Measurements from ENCODE around the gene SKAP2. TPM values are rescaled to one million over a fixed set of nuclear protein-coding genes. Genes with fewer than 3 reads are reported as not detected.

The SKAP2 gene
- total RNA-seq, 2 experiments from 2014 or later: 12.9 to 16.0 TPM

- Mint-ChIP-seq H3K9me3 (no peaks in the 10 kb centered on the region), H3K36me3 (no peaks in the 10 kb centered on the region), H3K4me3 (no peak overlapping the region), H3K27me3 (peaks cover 22% of the 10 kb centered on the region), H3K4me1 (no peaks in the 10 kb centered on the region), H3K27ac (no peak overlapping the region)
- POLR2A ChIA-PET: no interaction called here
- ATAC-seq (ENCODE audit: low read depth) (no peak), DNase-seq (no peak)
Observed at GRCh38 chr7:26655781-26656180, 208.6 kb downstream of the SKAP2 start.

GRCh38 chr7:26653430-26654399 is 210.7 kb downstream of the SKAP2 start:
- H3K27me3 Mint-ChIP-seq: peaks cover 28% of the 10 kb centered on the region
- H3K4me1 Mint-ChIP-seq: no peaks in the 10 kb centered on the region

GRCh38 chr7:26652401-26653100 is 211.8 kb downstream of the SKAP2 start:
- H3K36me3 Mint-ChIP-seq: no peaks in the 10 kb centered on the region
- no peaks in the 10 kb centered on the region for H3K4me1 Mint-ChIP-seq
- H3K27me3 Mint-ChIP-seq: peaks cover 28% of the 10 kb centered on the region
- ATAC-seq (ENCODE audit: low read depth): no peak
- no peak for DNase-seq
- H3K27ac Mint-ChIP-seq: no peak overlapping the region
- H3K9me3 Mint-ChIP-seq: no peaks in the 10 kb centered on the region
- H3K4me3 Mint-ChIP-seq: no peak overlapping the region
- POLR2A ChIA-PET: no interaction called here

More at GRCh38 chr7:26653430-26654399, 210.7 kb downstream of the SKAP2 start:
- no peak overlapping the region for H3K4me3 Mint-ChIP-seq
- POLR2A ChIA-PET: no interaction called here
- no peak for DNase-seq
- no peaks in the 10 kb centered on the region for H3K36me3 Mint-ChIP-seq
- ATAC-seq (ENCODE audit: low read depth): no peak
- no peaks in the 10 kb centered on the region for H3K9me3 Mint-ChIP-seq
- H3K27ac Mint-ChIP-seq: no peak overlapping the region

- no peak for DNase-seq
- no peak for ATAC-seq (ENCODE audit: low read depth)
- POLR2A ChIA-PET: no interaction called here
- H3K36me3 Mint-ChIP-seq: no peaks in the 10 kb centered on the region
- H3K27ac Mint-ChIP-seq: no peak overlapping the region
- no peak overlapping the region for H3K4me3 Mint-ChIP-seq
- no peaks in the 10 kb centered on the region for H3K4me1 Mint-ChIP-seq
- H3K9me3 Mint-ChIP-seq: no peaks in the 10 kb centered on the region
- H3K27me3 Mint-ChIP-seq: peaks cover 16% of the 10 kb centered on the region
Observed at GRCh38 chr7:26650103-26650502, 214.3 kb downstream of the SKAP2 start.

GRCh38 chr7:26649388-26649787 is 215.0 kb downstream of the SKAP2 start:
- ATAC-seq (ENCODE audit: low read depth): no peak
- DNase-seq: no peak
- Mint-ChIP-seq H3K36me3 (no peaks in the 10 kb centered on the region), H3K4me1 (no peaks in the 10 kb centered on the region), H3K4me3 (no peak overlapping the region), H3K9me3 (no peaks in the 10 kb centered on the region), H3K27me3 (peaks cover 12% of the 10 kb centered on the region), H3K27ac (no peak overlapping the region)
- POLR2A ChIA-PET: no interaction called here

GRCh38 chr7:26648554-26648953 is 215.8 kb downstream of the SKAP2 start:
- POLR2A ChIA-PET: no interaction called here

GRCh38 chr7:26646336-26647048 is 217.9 kb downstream of the SKAP2 start:
- H3K4me3 Mint-ChIP-seq: no peak overlapping the region
- no peak overlapping the region for H3K27ac Mint-ChIP-seq
- H3K36me3 Mint-ChIP-seq: no peaks in the 10 kb centered on the region
- DNase-seq: no peak
- no peaks in the 10 kb centered on the region for H3K4me1 Mint-ChIP-seq
- H3K9me3 Mint-ChIP-seq: no peaks in the 10 kb centered on the region
- ATAC-seq (ENCODE audit: low read depth): no peak
- H3K27me3 Mint-ChIP-seq: peaks cover 6% of the 10 kb centered on the region
- POLR2A ChIA-PET: no interaction called here

More at GRCh38 chr7:26648554-26648953, 215.8 kb downstream of the SKAP2 start:
- Mint-ChIP-seq H3K4me3 (no peak overlapping the region), H3K27ac (no peak overlapping the region), H3K9me3 (no peaks in the 10 kb centered on the region), H3K36me3 (no peaks in the 10 kb centered on the region), H3K4me1 (no peaks in the 10 kb centered on the region), H3K27me3 (peaks cover 12% of the 10 kb centered on the region)
- DNase-seq: no peak
- no peak for ATAC-seq (ENCODE audit: low read depth)

- Mint-ChIP-seq H3K9me3 (no peaks in the 10 kb centered on the region), H3K4me1 (no peaks in the 10 kb centered on the region), H3K27me3 (peaks cover 6% of the 10 kb centered on the region), H3K27ac (no peak overlapping the region), H3K36me3 (no peaks in the 10 kb centered on the region), H3K4me3 (no peak overlapping the region)
- DNase-seq (no peak), ATAC-seq (ENCODE audit: low read depth) (no peak)
- POLR2A ChIA-PET: no interaction called here
Observed at GRCh38 chr7:26645121-26645520, 219.3 kb downstream of the SKAP2 start.

GRCh38 chr7:26642416-26642815 is 222.0 kb downstream of the SKAP2 start:
- ATAC-seq (ENCODE audit: low read depth): no peak
- Mint-ChIP-seq H3K4me3 (no peak overlapping the region), H3K36me3 (no peaks in the 10 kb centered on the region), H3K27me3 (peaks cover 2% of the 10 kb centered on the region), H3K27ac (no peak overlapping the region), H3K4me1 (no peaks in the 10 kb centered on the region), H3K9me3 (no peaks in the 10 kb centered on the region)
- POLR2A ChIA-PET: no interaction called here
- DNase-seq: no peak

- H3K9me3 Mint-ChIP-seq: no peaks in the 10 kb centered on the region
- peaks cover 16% of the 10 kb centered on the region for H3K27me3 Mint-ChIP-seq
- no peaks in the 10 kb centered on the region for H3K36me3 Mint-ChIP-seq
- no peak for DNase-seq
- POLR2A ChIA-PET: no interaction called here
- no peak overlapping the region for H3K27ac Mint-ChIP-seq
- ATAC-seq (ENCODE audit: low read depth): no peak
- no peaks in the 10 kb centered on the region for H3K4me1 Mint-ChIP-seq
- no peak overlapping the region for H3K4me3 Mint-ChIP-seq
Observed at GRCh38 chr7:26639695-26640094, 224.7 kb downstream of the SKAP2 start.

GRCh38 chr7:26639111-26639510 is 225.3 kb downstream of the SKAP2 start:
- no peaks in the 10 kb centered on the region for H3K36me3 Mint-ChIP-seq
- H3K4me3 Mint-ChIP-seq: no peak overlapping the region
- POLR2A ChIA-PET: no interaction called here
- no peak overlapping the region for H3K27ac Mint-ChIP-seq
- H3K4me1 Mint-ChIP-seq: peaks cover 2% of the 10 kb centered on the region
- ATAC-seq (ENCODE audit: low read depth) (no peak), DNase-seq (no peak)
- H3K27me3 Mint-ChIP-seq: peaks cover 21% of the 10 kb centered on the region
- peaks cover 1% of the 10 kb centered on the region for H3K9me3 Mint-ChIP-seq

GRCh38 chr7:26638140-26638539 is 226.2 kb downstream of the SKAP2 start:
- H3K27ac Mint-ChIP-seq: no peak overlapping the region
- peaks cover 1% of the 10 kb centered on the region for H3K9me3 Mint-ChIP-seq
- peaks cover 21% of the 10 kb centered on the region for H3K27me3 Mint-ChIP-seq
- ATAC-seq (ENCODE audit: low read depth): no peak
- DNase-seq: no peak
- POLR2A ChIA-PET: no interaction called here
- no peak overlapping the region for H3K4me3 Mint-ChIP-seq
- H3K4me1 Mint-ChIP-seq: peaks cover 11% of the 10 kb centered on the region
- H3K36me3 Mint-ChIP-seq: peaks cover 1% of the 10 kb centered on the region

GRCh38 chr7:26637610-26638009 is 226.8 kb downstream of the SKAP2 start:
- ATAC-seq (ENCODE audit: low read depth) (no peak), DNase-seq (no peak)
- H3K27me3 Mint-ChIP-seq: peaks cover 21% of the 10 kb centered on the region
- peaks cover 1% of the 10 kb centered on the region for H3K36me3 Mint-ChIP-seq
- no peak overlapping the region for H3K27ac Mint-ChIP-seq
- H3K4me1 Mint-ChIP-seq: peaks cover 11% of the 10 kb centered on the region
- POLR2A ChIA-PET: no interaction called here
- peaks cover 1% of the 10 kb centered on the region for H3K9me3 Mint-ChIP-seq
- no peak overlapping the region for H3K4me3 Mint-ChIP-seq

Measured in activated naive CD8-positive, alpha-beta T cell treated with anti-CD3 and anti-CD28 coated beads, Interleukin-2, amount 10 ng/mL, durations not matched to agents 7 days and 5 days (primary cell).